Adrenal gland (tissue), 12 donors: ENCODE results near the gene GATAD2B. TPM values are rescaled to one million over a fixed set of nuclear protein-coding genes. Genes with fewer than 3 reads are reported as not detected.
A peak's percentile ranks its signal among the peaks of the same experiment; 100 is the strongest.

Experiments
- DNase-seq, 7 donors: peaks; one replicate each; pipeline ENCODE4 v3.0.0-alpha.2; 2019 to 2020
- H3K27ac ChIP-seq, 5 donors: fragments of 200-600 bp; sonication (generic) in 4 of 5; 1 replicate in 3 of 5; 2 replicates in 2 of 5; pipeline versions ENCODE4 v1.5.1 to v1.8.0; 2016 to 2020; ENCODE audit warnings: mild to moderate bottlenecking in 1 of 5
- H3K27me3 ChIP-seq: fragments of 200-600 bp; 2 replicates; pipeline ENCODE4 v1.8.0; 2021
- H3K36me3 ChIP-seq, 2 donors: fragments of 200-600 bp; replicated peaks in 1 of 2; 1 replicate in 1 of 2; 2 replicates in 1 of 2; pipeline versions ENCODE4 v1.5.1 to v1.8.0; 2018 to 2022
- H3K4me1 ChIP-seq, 2 donors: fragments of 200-600 bp; replicated peaks in 1 of 2; 1 replicate in 1 of 2; 2 replicates in 1 of 2; pipeline versions ENCODE4 v1.5.1 to v1.8.0; 2018 to 2021
- H3K4me3 ChIP-seq, 4 donors: fragments of 200-600 bp; sonication (generic) in 3 of 4; one replicate each; pipeline ENCODE4 v1.5.1; 2016 to 2018
- H3K9me3 ChIP-seq, 3 donors: fragments of 200-600 bp; sonication (generic) in 1 of 3; replicated peaks in 1 of 3; 1 replicate in 2 of 3; 2 replicates in 1 of 3; pipeline versions ENCODE4 v1.5.1 to v1.8.0; 2016 to 2021
- CTCF ChIP-seq, 6 experiments: fragments of 450-650 bp in 4 of 6; fragments of 200-600 bp in 2 of 6; sonication (generic) in 1 of 6; IDR thresholded peaks; 1 replicate in 5 of 6; 2 replicates in 1 of 6; pipeline versions ENCODE4 v1.5.1 to v1.8.0; 2016 to 2021; ENCODE audit warnings: antibody characterized with exemption in 6 of 6, mild to moderate bottlenecking in 2 of 6, moderate library complexity in 1 of 6
- POLR2A ChIP-seq, 2 donors: fragments of 450-650 bp; IDR thresholded peaks; one replicate each; pipeline ENCODE4 v1.6.1; 2017; ENCODE audit warnings: antibody characterized with exemption in 2 of 2, mild to moderate bottlenecking in 2 of 2, moderate library complexity in 1 of 2
- WGBS, 4 donors: extraction: QIAGEN DNeasy Blood & Tissue Kit in 2 of 4; methylation state at CpG; one replicate each; pipeline versions ENCODE4 v1.1.5 to v1.1.7; 2013 to 2017; 5-methylcytosine and 5-hydroxymethylcytosine counted together
- intact Hi-C, 2 donors: fragments of 100-400 bp; cut with DNase I; formaldehyde crosslinking; loops; one replicate each; pipeline versions ENCODE4 v1.14.1 to v1.15.0; 2022 to 2023
- polyA plus RNA-seq, 3 donors: library from polyadenylated mRNA; stranded (reverse); fragments of 200-250 nt in 2 of 3; fragments of 350-450 nt in 1 of 3; fragmentation: Illumina TruSeq in 1 of 3; extraction: RNeasy Lipid Tissue Mini Kit (QIAGEN cat#74804) in 1 of 3; gene quantifications; one replicate each; pipeline ENCODE4 v1.2.3, GENCODE V29; 2013 to 2014
- total RNA-seq, 9 donors: library from RNA; depleted of rRNA in 4 of 9; stranded (reverse); fragments of >200 nt in 4 of 9; fragments of 120-200 nt in 1 of 9; fragmentation: NEBNext Ultra II Directional in 1 of 9; extraction: Animal tissue kit (Norgen Biotek cat#: 25700) in 1 of 9; gene quantifications; one replicate each; pipeline versions ENCODE4 v1.1.0 to v1.2.4, GENCODE V29; 2013 to 2023
- donor health status: healthy with polysubstance abuse.
- donor health status: Bipolar disorder and iron deficiency.
- donor health status: DM: yes; HTN: yes; CAD: no.
- donor health status: DM: no; HTN: no; CAD: no.
- donor health status: DM: no; HTN: no; CAD: no.
- donor health status: DM: yes; HTN: yes; CAD: no.

Gene GATAD2B
- total and polyA plus RNA-seq, 12 donors: 3.0 to 43.3 (median 16.6) TPM

GRCh38 chr1:153883223-153883622, 39.5 kb downstream of the GATAD2B start:
- Histone ChIP-seq H3K36me3 (no peaks in the 10 kb centered on the region), H3K9me3 (no peaks in the 10 kb centered on the region), H3K27me3 (no peaks in the 10 kb centered on the region), H3K4me1 (peaks cover 21 to 36% of the 10 kb centered on the region in 2 donors), H3K4me3 (no peak overlapping the region), H3K27ac (no peak overlapping the region)
- intact Hi-C loops: no loop called here
- no peak for TF ChIP-seq CTCF (IDR thresholded peaks at IDR 0.05)
- TF ChIP-seq POLR2A (IDR thresholded peaks at IDR 0.05): no peak
- WGBS, 4 donors: 92 to 96% (median 94%) methylated on average over 4 of the region's 4 CpGs
- DNase-seq: no peak

DNA sequence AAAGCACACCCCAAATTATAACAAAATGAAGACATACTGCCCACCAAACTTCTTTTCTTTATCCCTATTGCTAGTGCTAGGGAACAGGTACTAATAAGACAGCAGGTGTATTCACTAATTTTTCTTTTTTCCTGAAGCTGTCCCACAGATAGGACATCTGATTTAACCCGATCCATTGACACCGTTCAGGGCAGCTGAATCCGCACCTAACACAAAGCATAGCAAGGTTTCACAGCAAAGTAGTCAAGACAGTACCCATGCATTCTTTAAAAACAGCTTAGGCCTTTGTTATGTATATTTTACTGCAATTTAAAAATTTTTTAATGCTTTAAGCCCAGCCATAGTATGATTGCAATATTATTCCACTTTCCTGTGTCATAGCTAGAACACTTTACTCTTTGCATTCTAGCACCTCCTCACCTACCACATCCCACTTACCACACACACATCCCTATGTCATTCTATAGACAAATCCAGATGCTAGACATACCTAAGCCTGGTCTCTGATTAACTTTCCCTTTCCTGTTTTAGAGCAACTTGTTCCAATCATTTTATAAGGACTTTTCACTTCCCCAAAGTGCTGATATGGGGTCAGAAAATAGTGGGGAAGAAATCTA, 40.4 kb downstream of the GATAD2B start:
- Histone ChIP-seq H3K36me3 (no peaks in the 10 kb centered on the region), H3K9me3 (no peaks in the 10 kb centered on the region), H3K4me1 (peaks cover 21 to 28% of the 10 kb centered on the region in 2 donors), H3K27me3 (no peaks in the 10 kb centered on the region), H3K27ac (peak overlapping the region in 2 of 5 donors; percentile 22 to 65), H3K4me3 (no peak overlapping the region)
- no peak for DNase-seq
- intact Hi-C loops: no loop called here
- 68 to 82% (median 79%) methylated on average over 3 of the region's 3 CpGs for WGBS, 4 donors
- no peak for TF ChIP-seq CTCF (IDR thresholded peaks at IDR 0.05)
- no peak for TF ChIP-seq POLR2A (IDR thresholded peaks at IDR 0.05)

- Histone ChIP-seq H3K9me3 (no peaks in the 10 kb centered on the region), H3K36me3 (no peaks in the 10 kb centered on the region), H3K4me1 (peaks cover 21 to 28% of the 10 kb centered on the region in 2 donors), H3K4me3 (peak overlapping the region in 1 of 4 donors; percentile 12), H3K27ac (peak overlapping the region in 2 of 5 donors; percentile 22 to 65), H3K27me3 (no peaks in the 10 kb centered on the region)
- 12 to 26% (median 21%) methylated on average over 9 of the region's 9 CpGs for whole genome bisulfite sequencing, 4 donors
- TF ChIP-seq CTCF (IDR thresholded peaks at IDR 0.05) (no peak), POLR2A (IDR thresholded peaks at IDR 0.05) (no peak)
- intact Hi-C loops: no loop called here
- peak in 1 of 7 donors; percentile 40 for DNase-seq
Observed at GRCh38 chr1:153881751-153882150, 41.0 kb downstream of the GATAD2B start.

- Histone ChIP-seq H3K9me3 (no peaks in the 10 kb centered on the region), H3K27me3 (no peaks in the 10 kb centered on the region), H3K4me3 (peak overlapping the region in 1 of 4 donors; percentile 12), H3K4me1 (peaks cover 21 to 36% of the 10 kb centered on the region in 2 donors), H3K27ac (peak overlapping the region in 3 of 5 donors; percentile 23 to 65 (median 37)), H3K36me3 (no peaks in the 10 kb centered on the region)
- TF ChIP-seq CTCF (IDR thresholded peaks at IDR 0.05) (no peak), POLR2A (IDR thresholded peaks at IDR 0.05) (no peak)
- peak; percentile 84 to 95 (median 88) for DNase-seq
- 0 to 6% (median 2%) methylated on average over 5 of the region's 5 CpGs for WGBS, 4 donors
- intact Hi-C loops: no loop called here
Observed at GRCh38 chr1:153880962-153881361, 41.8 kb downstream of the GATAD2B start.
